ENCODE results near the gene TMEM184C.

DNA sequence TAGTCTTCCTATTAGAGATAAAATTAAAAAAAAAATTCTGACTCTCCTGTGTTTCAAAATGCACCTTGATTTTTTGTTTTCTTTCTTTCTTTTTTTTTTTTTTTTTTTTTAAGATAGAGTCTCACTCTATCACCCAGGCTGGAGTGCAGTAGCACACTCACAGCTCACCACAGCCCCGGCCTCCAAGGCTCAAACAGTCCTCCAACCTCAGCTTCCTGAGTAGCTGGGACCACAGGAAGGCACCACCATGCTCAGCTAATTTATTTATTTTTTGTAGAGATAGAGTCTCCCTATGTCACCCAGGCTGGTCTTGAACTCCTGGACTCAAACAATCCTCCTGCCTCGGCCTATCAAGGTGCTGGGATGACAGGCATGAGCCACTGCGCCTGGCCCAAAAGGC is 41.1 kb upstream of the TMEM184C start:
- TF ChIP-seq, protein P1, sequence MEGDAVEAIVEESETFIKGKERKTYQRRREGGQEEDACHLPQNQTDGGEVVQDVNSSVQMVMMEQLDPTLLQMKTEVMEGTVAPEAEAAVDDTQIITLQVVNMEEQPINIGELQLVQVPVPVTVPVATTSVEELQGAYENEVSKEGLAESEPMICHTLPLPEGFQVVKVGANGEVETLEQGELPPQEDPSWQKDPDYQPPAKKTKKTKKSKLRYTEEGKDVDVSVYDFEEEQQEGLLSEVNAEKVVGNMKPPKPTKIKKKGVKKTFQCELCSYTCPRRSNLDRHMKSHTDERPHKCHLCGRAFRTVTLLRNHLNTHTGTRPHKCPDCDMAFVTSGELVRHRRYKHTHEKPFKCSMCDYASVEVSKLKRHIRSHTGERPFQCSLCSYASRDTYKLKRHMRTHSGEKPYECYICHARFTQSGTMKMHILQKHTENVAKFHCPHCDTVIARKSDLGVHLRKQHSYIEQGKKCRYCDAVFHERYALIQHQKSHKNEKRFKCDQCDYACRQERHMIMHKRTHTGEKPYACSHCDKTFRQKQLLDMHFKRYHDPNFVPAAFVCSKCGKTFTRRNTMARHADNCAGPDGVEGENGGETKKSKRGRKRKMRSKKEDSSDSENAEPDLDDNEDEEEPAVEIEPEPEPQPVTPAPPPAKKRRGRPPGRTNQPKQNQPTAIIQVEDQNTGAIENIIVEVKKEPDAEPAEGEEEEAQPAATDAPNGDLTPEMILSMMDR (IDR thresholded peaks at IDR 0.05) = no peak
- TF ChIP-seq POLR2AphosphoS5 (IDR thresholded peaks at IDR 0.05) = no peak
- no peak for TF ChIP-seq POLR2A (IDR thresholded peaks at IDR 0.05)

Data from breast epithelium (tissue), 3 donors.